Suppressor macrophage treated with lipopolysaccharide for 1 hour (primary cell): ENCODE measurements around the gene RLN3.
"Not testable (repeated sequence)": the region's sequence is repeated elsewhere in the genome, so short reads cannot be mapped to it uniquely, and the experiment has no call there.

Source experiments
- DNase-seq, 3 donors: peaks; one replicate each; pipeline ENCODE4 v3.0.0-alpha.2; 2020 to 2022

RLN3 gene

DNA sequence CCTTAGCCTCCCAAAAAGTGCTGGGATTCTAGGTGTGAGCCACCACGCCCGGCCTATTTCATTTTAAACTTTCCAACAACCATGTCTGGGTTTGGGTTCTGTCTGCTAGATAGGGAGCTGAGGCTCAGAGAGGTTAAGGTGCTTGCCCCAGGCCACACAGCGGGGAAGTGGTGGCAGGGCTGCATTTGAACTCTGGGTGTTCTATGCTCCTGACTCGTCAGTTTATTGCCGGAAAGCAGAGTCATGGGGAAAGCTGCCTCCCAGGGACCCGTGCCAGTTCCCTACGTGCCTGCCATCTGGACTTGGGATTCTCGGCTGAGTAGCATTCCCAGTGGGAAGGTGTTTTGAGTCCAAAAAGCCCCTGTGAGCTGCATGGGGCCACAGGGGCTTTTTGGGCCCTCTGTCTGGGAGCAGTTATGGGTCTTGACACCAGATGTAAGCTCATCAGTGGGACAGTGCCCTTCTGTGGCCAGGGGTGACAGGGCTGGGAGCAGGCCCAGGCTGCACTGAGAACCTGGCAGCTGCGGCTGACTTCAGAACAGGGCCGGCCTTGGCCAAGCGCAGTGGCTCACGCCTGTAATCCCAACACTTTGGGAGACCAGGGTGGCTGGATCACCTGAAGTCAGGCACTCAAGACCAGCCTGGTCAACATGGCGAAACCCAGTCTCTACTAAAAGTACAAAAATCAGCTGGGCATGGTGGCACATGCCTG is 32.8 kb upstream of the RLN3 start:
- DNase-seq, result no peak

DNA sequence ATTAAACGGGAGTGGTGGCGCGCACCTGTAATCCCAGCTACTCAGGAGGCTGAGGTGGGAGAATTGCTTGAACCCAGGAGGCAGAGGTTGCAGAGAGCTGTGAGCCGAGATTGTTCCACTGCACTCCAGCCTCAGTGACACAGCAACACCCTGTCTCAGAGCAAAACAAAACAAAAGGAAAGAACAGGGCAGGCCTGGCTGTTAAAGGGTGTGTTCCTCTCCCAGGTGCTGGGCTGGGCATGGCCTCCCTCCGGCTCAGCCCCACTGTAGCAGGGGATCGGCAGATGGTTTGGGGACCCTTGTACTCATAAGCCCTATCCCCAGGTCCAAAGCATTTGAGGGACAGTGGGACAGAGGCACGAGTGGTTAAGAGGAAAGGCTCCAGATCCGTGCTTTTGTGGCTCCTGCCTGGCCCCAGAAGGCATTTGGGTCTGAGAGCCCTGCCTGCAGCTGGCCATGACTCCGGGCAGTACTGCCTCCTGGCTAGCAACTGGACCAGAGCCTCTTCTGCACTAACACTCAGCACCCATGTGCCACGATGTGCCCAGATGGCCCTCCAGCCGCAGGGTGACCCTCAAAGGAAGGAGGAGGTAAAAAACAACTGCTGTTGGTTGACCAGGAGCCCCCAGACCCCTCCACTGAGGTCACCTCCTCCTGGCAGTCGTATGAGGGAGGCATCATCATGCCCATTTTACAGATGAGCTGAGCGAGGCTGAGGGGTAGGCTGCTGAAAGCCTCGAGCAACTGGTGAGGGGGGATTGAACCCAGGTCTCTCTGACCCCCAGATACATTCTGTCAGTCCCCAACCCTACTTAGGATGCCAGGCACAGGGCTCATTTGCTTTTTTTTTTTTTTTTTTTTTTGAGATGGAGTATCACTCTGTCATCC is 31.8 kb upstream of the RLN3 start:
- no peak for DNase-seq

GRCh38 chr19:13996928-13997630 is 30.9 kb upstream of the RLN3 start:
- DNase-seq, result no peak

DNA sequence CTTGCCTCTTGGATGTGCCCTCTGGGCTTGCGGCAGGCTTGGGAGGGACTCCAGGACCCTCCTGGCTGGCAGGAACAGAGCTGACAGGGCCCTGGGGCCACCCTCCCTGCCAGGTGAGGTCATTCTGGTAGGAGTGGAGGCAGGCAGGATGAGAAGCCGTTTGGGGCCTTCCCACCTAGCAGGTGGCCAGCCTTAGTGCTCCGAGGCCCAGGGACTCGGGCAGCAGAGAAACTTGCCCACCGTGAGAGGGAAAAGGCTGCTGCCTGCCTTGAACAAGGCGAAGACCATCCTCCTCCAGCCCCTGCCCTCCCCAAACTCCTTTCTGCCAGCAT is 30.4 kb upstream of the RLN3 start:
- DNase-seq, result no peak

- no peak for DNase-seq
Measured at GRCh38 chr19:13998426-13998825, 29.5 kb upstream of the RLN3 start.

- DNase-seq, result no peak
Measured at GRCh38 chr19:13999085-13999484, 28.9 kb upstream of the RLN3 start.

- no peak for DNase-seq
Measured at GRCh38 chr19:14000691-14001375, 27.1 kb upstream of the RLN3 start.

DNA sequence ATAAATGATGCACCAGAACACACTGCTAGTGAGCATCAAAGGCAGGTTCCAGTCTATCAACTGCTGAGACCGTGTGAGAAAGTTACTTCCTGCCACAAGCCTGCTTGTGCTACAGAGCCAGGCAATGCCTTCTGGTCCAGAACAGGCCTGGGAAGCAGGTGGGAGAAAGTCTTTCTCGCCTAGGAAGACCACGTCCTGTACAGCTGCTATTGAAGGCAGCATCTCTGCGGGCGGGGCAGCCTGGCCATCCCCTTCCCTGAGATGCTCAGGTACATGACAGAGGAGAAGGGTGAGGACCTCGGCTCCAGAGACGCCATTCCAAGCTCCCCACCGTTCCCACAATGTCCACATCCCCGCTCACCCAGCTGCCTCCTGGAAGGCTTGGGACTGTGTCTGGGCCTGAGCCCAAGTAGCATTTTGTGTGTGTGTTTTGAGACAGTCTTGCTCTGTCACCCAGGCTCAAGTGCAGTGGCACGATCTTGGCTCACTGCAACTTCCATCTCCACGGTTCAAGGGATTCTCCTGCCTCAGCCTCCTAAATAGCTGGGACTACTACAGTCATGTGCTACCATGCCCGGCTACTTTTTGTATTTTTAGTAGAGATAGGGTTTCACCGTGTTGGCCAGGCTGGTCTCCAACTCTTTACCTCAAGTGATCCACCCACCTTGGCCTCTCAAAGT is 25.2 kb upstream of the RLN3 start:
- no peak for DNase-seq

DNA sequence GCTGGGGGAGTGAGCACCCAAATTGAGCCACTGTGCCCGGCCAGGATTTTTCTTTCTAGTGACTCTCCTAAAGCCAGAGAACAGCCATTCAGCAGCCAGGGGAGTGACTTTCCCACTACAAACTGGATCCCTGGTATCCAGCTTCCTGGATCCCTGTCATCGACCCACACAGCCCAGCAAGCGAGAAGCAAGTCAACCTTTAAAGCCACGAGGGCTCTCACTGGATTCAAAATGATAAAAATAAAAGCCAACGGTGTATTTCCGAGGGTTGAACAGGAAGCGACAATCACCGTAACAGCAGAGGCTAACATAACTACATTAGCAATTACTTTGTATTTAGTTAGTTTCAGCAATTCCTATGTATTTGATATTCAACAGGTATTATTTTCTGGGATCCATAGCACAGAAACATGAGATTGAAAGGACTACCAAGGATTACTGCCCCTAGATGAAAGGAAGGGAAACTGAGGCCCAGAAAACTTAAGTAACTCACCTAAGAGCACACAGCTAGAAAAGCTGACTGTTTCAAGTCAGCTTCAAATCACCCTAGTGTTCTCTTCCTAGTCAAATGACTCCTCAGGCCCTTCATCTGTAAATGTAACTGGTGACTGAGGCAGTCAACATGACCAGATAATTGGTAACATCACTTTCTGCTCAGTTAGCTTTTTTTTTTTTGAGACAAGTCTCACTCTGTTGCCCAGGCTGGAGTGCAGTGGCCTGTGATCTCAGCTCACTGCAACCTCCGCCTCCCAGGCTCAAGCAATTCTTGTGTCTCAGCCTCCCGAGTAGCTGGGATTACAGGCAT is 24.5 kb upstream of the RLN3 start:
- peak; percentile 20 to 46 (median 31) for DNase-seq

DNA sequence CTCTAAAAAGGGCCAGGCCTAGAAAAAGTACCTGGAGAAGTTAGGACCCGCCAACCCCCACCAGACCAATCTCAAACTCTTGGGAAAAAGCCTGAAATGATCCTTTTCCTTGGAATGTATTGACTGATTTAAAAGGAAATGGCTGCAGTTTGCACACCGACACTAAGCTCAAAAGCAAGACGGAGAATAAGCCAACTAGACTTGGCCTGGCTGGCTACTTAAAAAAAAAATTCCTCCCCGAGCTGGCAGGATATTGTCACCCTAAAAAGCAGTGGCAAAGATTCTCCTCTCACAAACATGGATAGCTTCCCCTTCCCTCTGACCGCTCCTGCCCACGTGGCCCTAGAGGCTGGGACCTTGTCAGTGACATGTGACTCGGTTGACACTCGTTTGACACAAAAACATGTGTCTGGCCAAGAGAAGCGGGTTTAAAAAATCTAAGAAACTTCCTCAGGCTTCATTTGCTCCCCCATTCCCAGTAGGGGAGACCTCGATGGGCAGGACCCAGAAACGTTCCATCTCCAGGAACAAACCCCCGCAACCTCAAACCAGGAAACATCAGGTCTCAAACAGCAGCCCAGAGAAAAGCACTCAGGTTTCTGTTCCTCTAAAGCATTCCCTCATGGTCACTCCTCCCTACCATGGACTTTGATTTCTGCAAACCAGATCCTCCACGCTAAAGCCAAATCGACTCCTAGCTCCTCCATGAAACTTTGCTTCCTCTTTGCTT is 23.2 kb upstream of the RLN3 start:
- DNase-seq, result peak; percentile 87 to 89 (median 88)

DNA sequence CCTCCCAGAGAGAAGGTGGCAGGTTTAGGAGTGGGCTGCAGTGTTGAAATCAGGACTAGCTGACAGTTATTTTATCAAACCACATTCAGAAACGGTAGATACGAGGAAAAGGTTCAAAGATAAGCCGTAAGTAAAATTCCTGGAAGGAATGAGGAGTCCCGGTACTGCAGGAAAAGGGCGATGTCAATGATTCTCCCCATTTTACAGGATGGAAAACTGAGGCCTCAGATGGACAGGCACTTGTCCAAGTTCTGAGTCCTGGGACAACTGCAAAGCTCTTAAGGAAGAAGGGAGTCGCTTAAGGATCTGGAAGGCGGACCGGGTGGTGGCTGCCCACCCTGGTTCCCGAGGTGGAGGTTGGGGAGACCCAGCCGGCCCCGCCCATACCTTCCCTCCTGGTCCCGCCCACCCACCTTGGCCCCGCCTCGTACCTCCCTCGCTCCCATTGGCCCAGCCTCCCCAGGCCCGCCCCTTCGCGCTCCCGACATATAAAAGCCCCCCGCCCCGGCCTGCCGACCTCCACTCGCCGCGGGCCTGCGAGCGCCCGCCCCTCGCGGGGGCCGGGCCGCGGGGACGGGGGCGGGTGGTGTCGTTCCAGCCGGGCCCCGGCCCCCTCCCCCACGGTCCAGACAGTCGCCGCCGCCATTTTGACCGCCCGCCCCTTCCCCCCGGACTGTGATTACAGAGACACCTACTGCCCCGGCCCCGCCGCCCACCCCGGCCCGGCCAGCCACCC is 22.4 kb upstream of the RLN3 start:
- peak; percentile 89 to 96 (median 95) for DNase-seq

DNA sequence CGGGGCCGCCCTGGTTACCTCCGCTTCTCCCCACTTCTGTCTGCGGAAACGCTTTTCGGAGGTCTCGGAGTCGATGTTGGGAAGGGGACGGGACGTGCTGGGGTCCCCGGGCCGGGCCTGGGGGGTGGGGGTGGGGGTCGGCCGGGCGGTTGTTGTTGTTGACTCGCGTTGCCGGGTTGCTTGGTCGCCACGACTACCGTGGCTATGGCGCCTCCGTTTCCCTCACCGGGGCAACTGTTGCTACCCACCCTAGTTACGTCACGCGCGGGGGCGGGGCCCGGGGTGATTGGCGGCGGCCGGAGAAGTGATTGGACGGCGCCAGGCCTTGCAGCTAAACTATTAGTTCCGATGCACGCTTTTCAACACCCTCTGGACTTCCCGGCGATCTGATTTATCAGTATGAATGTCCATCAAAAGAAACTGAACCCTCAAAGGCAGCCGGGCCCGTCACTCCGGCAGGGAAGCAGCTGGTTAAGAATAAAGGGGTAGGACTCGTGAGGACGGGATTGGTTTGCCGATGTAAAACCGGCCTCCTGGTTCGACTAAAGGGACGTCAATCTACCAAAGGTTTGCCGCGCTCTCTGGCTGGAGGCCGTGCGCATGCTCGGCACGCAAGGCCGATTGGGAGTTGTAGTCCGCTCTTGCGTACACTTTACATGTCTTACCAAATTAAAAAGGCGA is 21.7 kb upstream of the RLN3 start, which contains the start of gene RFX1:
Gene RFX1, minus strand, starts transcription at position 236 of the 681 bp plus-strand sequence. CDS start 12,477 bp downstream, outside the sequence.
- DNase-seq, result peak; percentile 100

DNA sequence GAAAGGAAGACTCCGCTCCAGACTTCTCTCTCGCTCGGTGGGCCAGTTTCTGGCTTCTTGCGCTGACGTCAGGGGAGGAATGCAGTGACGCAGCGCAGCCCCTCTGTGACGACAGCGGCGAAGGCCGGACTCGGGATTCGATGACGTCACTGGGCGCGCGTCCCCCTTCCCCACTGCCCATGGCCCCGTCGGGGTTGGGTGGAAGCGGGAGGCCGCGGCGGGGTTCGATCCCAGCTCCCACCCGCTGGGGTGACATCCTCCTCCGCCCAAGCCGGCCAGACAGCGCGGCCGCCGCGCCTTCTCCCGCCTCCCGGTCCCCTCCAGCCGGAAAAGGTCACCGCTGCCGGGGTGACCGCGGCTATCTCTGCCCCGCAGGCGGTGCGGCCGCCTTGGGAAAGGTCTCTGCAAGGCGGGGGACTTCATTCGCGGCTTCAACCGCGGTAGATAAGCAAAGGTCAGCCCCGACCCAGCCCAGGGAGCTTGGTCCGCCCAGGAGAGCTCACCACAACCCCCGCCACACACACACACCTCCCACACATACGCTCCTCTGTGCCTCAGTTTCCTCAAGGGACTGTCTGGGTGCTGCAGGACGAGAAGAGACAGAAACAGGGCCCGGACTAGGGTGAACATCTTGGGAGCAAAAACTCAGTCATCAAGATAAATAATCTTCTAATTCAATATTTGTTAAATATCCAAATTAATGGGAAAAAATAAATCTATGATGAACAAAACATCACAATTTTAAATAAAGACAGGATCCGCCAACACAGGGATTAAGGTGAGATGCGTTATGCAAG is 21.0 kb upstream of the RLN3 start:
- DNase-seq, result no peak

DNA sequence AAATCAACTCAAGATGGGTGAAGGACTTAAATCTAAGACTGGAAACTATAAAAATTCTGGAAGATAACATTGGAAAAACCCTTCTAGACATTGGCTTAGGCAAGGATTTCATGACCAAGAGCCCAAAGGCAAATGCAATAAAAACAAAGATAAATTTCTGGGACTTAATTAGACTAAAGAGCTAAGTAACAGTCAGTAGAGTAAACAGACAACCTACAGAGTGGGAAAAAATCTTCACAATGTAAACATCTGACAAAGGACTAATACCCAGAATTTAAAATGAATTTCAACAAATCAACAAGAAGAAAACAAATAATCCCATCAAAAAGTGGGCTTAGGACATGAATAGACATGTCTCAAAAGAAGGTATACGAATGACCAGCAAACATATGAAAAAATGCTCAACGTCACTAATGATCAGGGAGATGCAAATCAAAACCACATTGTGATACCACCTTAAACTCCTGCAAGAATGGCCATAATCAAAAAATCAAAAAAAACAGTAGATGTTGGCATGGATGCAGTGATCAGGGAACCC is 15.5 kb upstream of the RLN3 start:
- no peak for DNase-seq

GRCh38 chr19:14015524-14016035 is 12.4 kb upstream of the RLN3 start:
- no peak for DNase-seq

DNA sequence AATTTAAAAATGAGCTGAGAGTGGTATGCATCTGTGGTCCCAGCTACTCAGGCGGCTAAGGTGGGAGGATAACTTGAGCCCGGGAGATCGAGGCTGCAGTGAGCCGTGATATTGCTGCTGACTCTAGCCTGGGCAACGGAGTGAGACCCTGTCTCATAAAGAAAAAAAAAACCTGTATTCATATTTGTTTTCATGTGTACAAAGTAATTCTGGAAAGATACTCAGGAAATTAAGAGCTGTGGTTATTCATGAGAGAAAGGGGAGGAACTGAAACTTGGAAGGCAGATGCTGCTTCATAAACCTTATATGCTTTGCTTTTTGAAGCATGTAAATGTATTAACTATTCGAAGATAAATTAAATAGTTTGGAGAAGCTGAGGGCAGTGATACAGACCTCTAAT is 8.8 kb upstream of the RLN3 start:
- peak in 2 of 3 donors; percentile 22 to 51 for DNase-seq

GRCh38 chr19:14019739-14020138 is 8.2 kb upstream of the RLN3 start:
- DNase-seq, result not testable (repeated sequence)

- peak in 2 of 3 donors; percentile 12 to 23 for DNase-seq
Measured at GRCh38 chr19:14021474-14021873, 6.5 kb upstream of the RLN3 start.
